ENCODE measurements around the gene PRKG1. TPM values are rescaled to one million over a fixed set of nuclear protein-coding genes. Genes with fewer than 3 reads are reported as not detected.
A peak's percentile ranks its signal among the peaks of the same experiment; 100 is the strongest.

Gene PRKG1
- polyA plus RNA-seq, 3 donors: not detected

- DNase-seq: no peak
- Histone ChIP-seq H3K27me3 (ENCODE audit: control insufficient read depth in 2 of 2, insufficient read depth in 2 of 2, low read length in 2 of 2) (no peaks in the 10 kb centered on the region), H3K9me3 (replicated peaks in 1 of 2; ENCODE audit: control insufficient read depth in 1 of 2, insufficient read depth in 1 of 2, low read length in 2 of 2) (peaks cover 0 to 4% of the 10 kb centered on the region in 2 donors), H3K36me3 (replicated peaks in 1 of 2; ENCODE audit: control insufficient read depth in 1 of 2, insufficient read depth in 2 of 2, low read length in 2 of 2) (no peaks in the 10 kb centered on the region), H3K4me3 (replicated peaks in 1 of 3; ENCODE audit: low read depth in 2 of 3, low read length in 3 of 3) (no peak overlapping the region), H4K20me1 (ENCODE audit: insufficient read depth, low read length) (no peaks in the 10 kb centered on the region), H3K27ac (ENCODE audit: low read depth in 1 of 2, low read length in 2 of 2) (no peak overlapping the region), H2AFZ (ENCODE audit: insufficient read depth, low read depth, low read length, poor library complexity, severe bottlenecking) (no peak overlapping the region), H3K79me2 (ENCODE audit: insufficient read depth, low read length) (no peaks in the 10 kb centered on the region), H3K4me2 (replicated peaks; ENCODE audit: extremely low read depth, low read length, poor library complexity, severe bottlenecking) (no peak overlapping the region), H3K4me1 (ENCODE audit: control insufficient read depth in 1 of 2, insufficient read depth in 2 of 2, low read length in 2 of 2) (no peaks in the 10 kb centered on the region), H3K9ac (ENCODE audit: insufficient read depth, low read length, poor library complexity, severe bottlenecking) (no peak overlapping the region)
- TF ChIP-seq CTCF (IDR thresholded peaks at IDR 0.05): no peak
- H3K4me1 Mint-ChIP-seq: no peaks in the 10 kb centered on the region
- H3K27ac Mint-ChIP-seq: no peak overlapping the region
- WGBS (ENCODE audit: insufficient coverage): 84% methylated on average over 9 of the region's 11 CpGs
- no peak overlapping the region for H3K4me3 Mint-ChIP-seq
- H3K9me3 Mint-ChIP-seq: peaks cover 0 to 6% (median 0%) of the 10 kb centered on the region in 7 donors
- peaks cover 0 to 1% (median 0%) of the 10 kb centered on the region in 3 donors for H3K27me3 Mint-ChIP-seq (ENCODE audit: low read depth in 3 of 3)
- no peaks in the 10 kb centered on the region for H3K36me3 Mint-ChIP-seq
- intact Hi-C loops (cut with micrococcal nuclease): no loop called here
Measured at GRCh38 chr10:51629934-51630639, 555.8 kb downstream of the PRKG1 start.

GRCh38 chr10:51630640-51631005 lies 556.3 kb downstream of the PRKG1 start:
- DNase-seq: no peak
- H3K4me3 ChIP-seq (replicated peaks in 1 of 3; ENCODE audit: low read depth in 2 of 3, low read length in 3 of 3): no peak overlapping the region
- H3K9me3 Mint-ChIP-seq: peaks cover 0 to 6% (median 0%) of the 10 kb centered on the region in 7 donors
- no peaks in the 10 kb centered on the region for H3K79me2 ChIP-seq (ENCODE audit: insufficient read depth, low read length)
- no peak overlapping the region for H3K9ac ChIP-seq (ENCODE audit: insufficient read depth, low read length, poor library complexity, severe bottlenecking)
- no peaks in the 10 kb centered on the region for H3K27me3 ChIP-seq (ENCODE audit: control insufficient read depth in 2 of 2, insufficient read depth in 2 of 2, low read length in 2 of 2)
- H3K9me3 ChIP-seq (replicated peaks in 1 of 2; ENCODE audit: control insufficient read depth in 1 of 2, insufficient read depth in 1 of 2, low read length in 2 of 2): peaks cover 0 to 4% of the 10 kb centered on the region in 2 donors
- no peak overlapping the region for H3K27ac ChIP-seq (ENCODE audit: low read depth in 1 of 2, low read length in 2 of 2)
- H3K4me2 ChIP-seq (replicated peaks; ENCODE audit: extremely low read depth, low read length, poor library complexity, severe bottlenecking): no peak overlapping the region
- no peaks in the 10 kb centered on the region for H4K20me1 ChIP-seq (ENCODE audit: insufficient read depth, low read length)
- H3K4me1 Mint-ChIP-seq: no peaks in the 10 kb centered on the region
- peaks cover 0 to 1% (median 0%) of the 10 kb centered on the region in 3 donors for H3K27me3 Mint-ChIP-seq (ENCODE audit: low read depth in 3 of 3)
- no peaks in the 10 kb centered on the region for H3K36me3 Mint-ChIP-seq
- intact Hi-C loops (cut with micrococcal nuclease): no loop called here
- no peaks in the 10 kb centered on the region for H3K36me3 ChIP-seq (replicated peaks in 1 of 2; ENCODE audit: control insufficient read depth in 1 of 2, insufficient read depth in 2 of 2, low read length in 2 of 2)
- TF ChIP-seq CTCF (IDR thresholded peaks at IDR 0.05): no peak
- no peak overlapping the region for H3K4me3 Mint-ChIP-seq
- H3K4me1 ChIP-seq (ENCODE audit: control insufficient read depth in 1 of 2, insufficient read depth in 2 of 2, low read length in 2 of 2): no peaks in the 10 kb centered on the region
- no peak overlapping the region for H2AFZ ChIP-seq (ENCODE audit: insufficient read depth, low read depth, low read length, poor library complexity, severe bottlenecking)
- peak overlapping the region in 1 of 7 donors; percentile 6 for H3K27ac Mint-ChIP-seq
- 91% methylated on average over 4 of the region's 7 CpGs for WGBS (ENCODE audit: insufficient coverage)
